ENCODE measurements around the gene NUPR1. TPM values are rescaled to one million over a fixed set of nuclear protein-coding genes. Genes with fewer than 3 reads are reported as not detected.
"Not testable (repeated sequence)": the region's sequence is repeated elsewhere in the genome, so short reads cannot be mapped to it uniquely, and the experiment has no call there.

The NUPR1 gene
- total and polyA plus RNA-seq, 5 experiments from 2014 or later = 0.05 TPM; not detected in 4

GRCh38 chr16:28549301-28549899, 10.6 kb upstream of the NUPR1 start:
- POLR2A ChIA-PET = interaction anchor here (0.6 to 4.0 kb wide), 3 partner anchors 19 to 58 kb away, joined by 3 to 21 read pairs (median 5); partner anchors contain the start of genes APOBR and CLN3
- Mint-ChIP-seq H3K4me3 (peak overlapping the region in 1 of 10 donors; percentile 33), H3K36me3 (no peaks in the 10 kb centered on the region), H3K27ac (peak overlapping the region in 6 of 10 donors; percentile 1 to 77 (median 38)), H3K9me3 (no peaks in the 10 kb centered on the region), H3K4me1 (peaks cover 6 to 16% (median 9%) of the 10 kb centered on the region in 4 donors), H3K27me3 (no peaks in the 10 kb centered on the region)
- DNase-seq (peak in 5 of 10 donors; percentile 9 to 51 (median 19)), ATAC-seq (no peak)

DNA sequence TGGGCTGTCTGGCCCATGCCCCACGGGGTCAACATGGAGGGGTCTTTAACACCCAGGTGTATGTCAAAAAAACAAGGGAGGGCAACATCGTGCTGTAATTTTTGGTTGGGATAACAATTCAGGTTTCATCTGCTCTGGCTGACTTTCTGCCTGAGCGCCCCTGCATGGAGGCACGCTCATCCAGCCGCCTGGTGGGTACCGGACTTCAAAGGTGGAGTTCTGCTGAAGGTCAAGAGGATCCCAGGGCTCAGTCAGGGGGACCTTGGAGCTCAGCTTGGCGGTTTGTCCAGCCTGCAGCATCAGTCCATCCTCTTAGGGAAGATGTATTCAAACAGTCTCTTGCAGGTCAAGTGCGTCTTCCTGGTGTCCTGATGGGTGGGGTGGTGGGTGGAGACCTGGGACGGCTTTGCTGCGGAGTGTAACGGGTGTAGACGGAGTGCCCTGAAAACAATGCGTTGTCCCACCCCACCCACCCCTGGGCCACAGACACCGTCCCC, 9.6 kb upstream of the NUPR1 start:
- no peak overlapping the region for H3K4me3 Mint-ChIP-seq
- POLR2A ChIA-PET = interaction anchor here (4.0 kb wide), 1 partner anchor 55 kb away, joined by 21 read pairs; the partner anchor contains the start of gene APOBR
- no peaks in the 10 kb centered on the region for H3K27me3 Mint-ChIP-seq
- no peak for ATAC-seq
- no peak overlapping the region for H3K27ac Mint-ChIP-seq
- peaks cover 4 to 11% (median 7%) of the 10 kb centered on the region in 4 donors for H3K4me1 Mint-ChIP-seq
- no peaks in the 10 kb centered on the region for H3K36me3 Mint-ChIP-seq
- H3K9me3 Mint-ChIP-seq = no peaks in the 10 kb centered on the region
- no peak for DNase-seq

GRCh38 chr16:28546626-28547025, 7.9 kb upstream of the NUPR1 start:
- no peak overlapping the region for H3K4me3 Mint-ChIP-seq
- ATAC-seq (no peak), DNase-seq (no peak)
- POLR2A ChIA-PET = interaction anchor here (4.0 kb wide), 1 partner anchor 53 kb away, joined by 21 read pairs; the partner anchor contains the start of gene APOBR
- peak overlapping the region in 1 of 10 donors; percentile 41 for H3K27ac Mint-ChIP-seq
- no peaks in the 10 kb centered on the region for H3K36me3 Mint-ChIP-seq
- peaks cover 4 to 12% (median 10%) of the 10 kb centered on the region in 4 donors for H3K4me1 Mint-ChIP-seq
- no peaks in the 10 kb centered on the region for H3K27me3 Mint-ChIP-seq
- no peaks in the 10 kb centered on the region for H3K9me3 Mint-ChIP-seq

- ATAC-seq, H3K36me3 Mint-ChIP-seq: not testable (repeated sequence)
Measured at GRCh38 chr16:28545964-28546363, 7.2 kb upstream of the NUPR1 start.

GRCh38 chr16:28544998-28545397, 6.2 kb upstream of the NUPR1 start:
- H3K27me3 Mint-ChIP-seq = no peaks in the 10 kb centered on the region
- H3K36me3 Mint-ChIP-seq = no peaks in the 10 kb centered on the region

More at GRCh38 chr16:28545964-28546363, 7.2 kb upstream of the NUPR1 start:
- H3K9me3 Mint-ChIP-seq, H3K27me3 Mint-ChIP-seq, DNase-seq, H3K27ac Mint-ChIP-seq, H3K4me3 Mint-ChIP-seq: not testable (repeated sequence)
- peaks cover 4 to 12% (median 10%) of the 10 kb centered on the region in 4 donors for H3K4me1 Mint-ChIP-seq
- POLR2A ChIA-PET = interaction anchor here (0.6 to 4.0 kb wide), 2 partner anchors 29 to 52 kb away, joined by 3 to 21 read pairs; partner anchors contain the start of gene APOBR

GRCh38 chr16:28543072-28543471, 4.3 kb upstream of the NUPR1 start:
- POLR2A ChIA-PET = interaction anchor here (0.8 kb wide), 1 partner anchor 8 kb away, joined by 3 read pairs; no protein-coding TSS in a partner anchor
- no peak for ATAC-seq
- no peak overlapping the region for H3K4me3 Mint-ChIP-seq
- no peak for DNase-seq
- H3K27ac Mint-ChIP-seq = peak overlapping the region in 1 of 10 donors; percentile 84
- no peaks in the 10 kb centered on the region for H3K36me3 Mint-ChIP-seq
- H3K27me3 Mint-ChIP-seq = no peaks in the 10 kb centered on the region
- H3K4me1 Mint-ChIP-seq = peaks cover 0 to 9% (median 6%) of the 10 kb centered on the region in 4 donors
- no peaks in the 10 kb centered on the region for H3K9me3 Mint-ChIP-seq

More at GRCh38 chr16:28544998-28545397, 6.2 kb upstream of the NUPR1 start:
- Mint-ChIP-seq H3K4me1 (peaks cover 4 to 12% (median 10%) of the 10 kb centered on the region in 4 donors), H3K4me3 (no peak overlapping the region), H3K27ac (no peak overlapping the region), H3K9me3 (no peaks in the 10 kb centered on the region)
- no peak for DNase-seq
- ATAC-seq = no peak
- POLR2A ChIA-PET = interaction anchor here (1.3 kb wide), 1 partner anchor 51 kb away, joined by 6 read pairs; the partner anchor contains the start of gene APOBR

DNA sequence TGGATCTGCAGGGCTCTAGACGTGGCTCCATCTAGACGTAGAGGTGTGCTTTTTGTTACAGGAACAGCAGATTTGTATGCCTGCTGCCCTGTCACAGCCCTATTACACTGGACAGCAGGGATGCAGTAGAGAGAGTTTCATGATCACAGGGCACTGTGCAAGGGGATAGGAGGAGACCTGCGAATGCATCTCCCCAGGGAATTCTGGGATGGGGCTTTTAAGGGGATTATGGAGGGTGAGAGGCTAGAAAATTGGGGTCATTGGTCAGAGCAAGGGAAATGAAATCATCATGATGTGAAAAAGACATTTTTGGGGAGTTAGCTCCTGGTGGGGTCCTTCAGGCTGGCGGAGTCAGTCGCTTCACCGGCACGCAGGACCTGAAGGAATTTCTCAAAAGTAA, 3.9 kb upstream of the NUPR1 start:
- ATAC-seq (no peak), DNase-seq (no peak)
- Mint-ChIP-seq H3K4me3 (no peak overlapping the region), H3K4me1 (peaks cover 4 to 14% (median 7%) of the 10 kb centered on the region in 4 donors), H3K27ac (peak overlapping the region in 2 of 10 donors; percentile 7 to 84), H3K9me3 (no peaks in the 10 kb centered on the region), H3K36me3 (no peaks in the 10 kb centered on the region), H3K27me3 (no peaks in the 10 kb centered on the region)
- POLR2A ChIA-PET = interaction anchor here (0.8 kb wide), 1 partner anchor 8 kb away, joined by 3 read pairs; no protein-coding TSS in a partner anchor

GRCh38 chr16:28540346-28540745, 1.6 kb upstream of the NUPR1 start:
- POLR2A ChIA-PET = no interaction called here
- Mint-ChIP-seq H3K4me1 (peaks cover 13 to 28% (median 14%) of the 10 kb centered on the region in 4 donors), H3K36me3 (no peaks in the 10 kb centered on the region), H3K27me3 (no peaks in the 10 kb centered on the region), H3K4me3 (no peak overlapping the region), H3K9me3 (no peaks in the 10 kb centered on the region), H3K27ac (peak overlapping the region in 3 of 10 donors; percentile 1 to 56 (median 8))
- DNase-seq = no peak
- ATAC-seq = no peak

GRCh38 chr16:28537964-28538732, 626 bp downstream of the NUPR1 start:
- ATAC-seq = no peak
- peak overlapping the region in 1 of 10 donors; percentile 19 for H3K4me3 Mint-ChIP-seq

DNA sequence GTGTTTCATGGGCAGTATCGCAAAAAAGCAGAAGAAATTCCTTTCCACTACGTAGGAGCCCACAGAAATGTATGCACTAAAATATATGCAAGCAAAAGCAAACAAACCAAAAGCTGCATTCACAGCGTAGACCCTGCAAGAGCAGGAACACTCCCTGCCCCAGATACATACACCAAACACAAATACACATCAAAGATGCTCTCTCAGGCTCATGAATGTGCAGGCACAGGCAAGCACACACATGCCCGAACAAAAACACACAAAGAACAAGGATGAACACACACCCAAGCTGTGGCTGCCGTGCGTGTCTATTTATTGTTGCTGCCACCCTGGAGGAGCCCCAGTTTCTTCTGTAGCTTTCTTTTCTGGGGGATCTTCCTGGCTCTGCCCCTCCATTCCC, 1.7 kb downstream of the NUPR1 start:
- DNase-seq (no peak), ATAC-seq (no peak)
- no peaks in the 10 kb centered on the region for H3K27me3 Mint-ChIP-seq
- POLR2A ChIA-PET = interaction anchor here (1.1 kb wide), 1 partner anchor 43 kb away, joined by 3 read pairs; the partner anchor contains the start of gene APOBR
- H3K27ac Mint-ChIP-seq = peak overlapping the region; percentile 25 to 92 (median 68)
- peak overlapping the region in 2 of 10 donors; percentile 20 to 45 for H3K4me3 Mint-ChIP-seq
- no peaks in the 10 kb centered on the region for H3K9me3 Mint-ChIP-seq
- peaks cover 0 to 4% (median 2%) of the 10 kb centered on the region in 3 donors for H3K36me3 Mint-ChIP-seq
- H3K4me1 Mint-ChIP-seq = peaks cover 22 to 43% (median 34%) of the 10 kb centered on the region in 4 donors

More at GRCh38 chr16:28537964-28538732, 626 bp downstream of the NUPR1 start:
- DNase-seq = no peak
- Mint-ChIP-seq H3K9me3 (no peaks in the 10 kb centered on the region), H3K27ac (peak overlapping the region in 9 of 10 donors; percentile 31 to 88 (median 79)), H3K4me1 (peaks cover 23 to 46% (median 32%) of the 10 kb centered on the region in 4 donors), H3K36me3 (peaks cover 0 to 4% (median 2%) of the 10 kb centered on the region in 3 donors), H3K27me3 (no peaks in the 10 kb centered on the region)
- POLR2A ChIA-PET = interaction anchor here (0.6 to 1.1 kb wide), 3 partner anchors 8 to 48 kb away, joined by 3 read pairs; partner anchors contain the start of gene APOBR

DNA sequence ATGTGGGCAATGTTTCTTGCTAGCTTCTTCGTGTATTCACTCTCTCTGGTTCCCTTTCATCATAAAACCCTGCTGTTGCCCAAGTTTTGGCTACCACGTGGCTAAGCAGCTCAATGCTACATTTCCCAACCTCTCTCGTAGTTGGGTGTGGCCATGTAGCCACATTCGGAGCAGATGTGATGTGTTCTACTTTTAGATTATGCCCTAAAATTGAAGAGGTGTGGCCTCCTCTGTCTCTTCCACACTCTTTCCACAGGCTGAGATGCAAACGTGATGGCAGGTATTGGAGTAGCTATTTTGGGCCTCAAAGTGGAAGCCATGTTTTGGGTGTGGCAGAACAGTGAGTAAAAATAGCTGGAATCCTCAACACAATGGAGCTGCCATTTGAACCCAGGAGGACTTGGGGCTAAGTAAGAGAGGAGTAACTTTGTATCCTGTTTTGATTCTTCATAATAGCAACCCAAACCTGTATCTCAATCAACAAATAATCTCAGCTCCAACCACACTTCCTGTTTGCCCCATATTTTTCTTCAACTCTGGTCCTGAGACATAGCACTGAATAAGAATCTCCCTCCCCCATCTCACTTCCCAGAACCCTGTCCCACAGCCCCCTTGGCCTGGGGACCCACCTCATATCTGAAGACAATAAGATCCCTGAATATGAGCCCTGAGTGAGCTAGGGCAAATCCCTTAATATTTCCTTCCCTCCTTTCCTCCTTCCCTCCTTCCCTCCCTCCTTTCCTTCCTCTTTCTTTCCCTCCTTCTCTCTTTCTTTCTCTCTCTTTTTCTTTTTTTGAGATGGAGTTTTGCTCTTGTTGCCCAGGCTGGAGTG, 4.0 kb downstream of the NUPR1 start:
- POLR2A ChIA-PET = interaction anchor here (0.6 to 3.2 kb wide), 6 partner anchors 8 to 72 kb away, joined by 3 to 44 read pairs (median 4); partner anchors contain the start of genes APOBR, CLN3 and SGF29
- H3K27ac Mint-ChIP-seq = peak overlapping the region; percentile 75 to 97 (median 94)
- no peaks in the 10 kb centered on the region for H3K27me3 Mint-ChIP-seq
- H3K36me3 Mint-ChIP-seq = peaks cover 0 to 4% (median 2%) of the 10 kb centered on the region in 3 donors
- H3K9me3 Mint-ChIP-seq = no peaks in the 10 kb centered on the region
- H3K4me3 Mint-ChIP-seq = peak overlapping the region in 9 of 10 donors; percentile 3 to 79 (median 60)
- DNase-seq (peak in 3 of 10 donors; percentile 28 to 58 (median 45)), ATAC-seq (peak; percentile 81 to 82)
- peaks cover 21 to 43% (median 35%) of the 10 kb centered on the region in 4 donors for H3K4me1 Mint-ChIP-seq
